MM.1S (cell line): ENCODE measurements around the gene LRRC27.

Source experiments
- DNase-seq: peaks from one replicate; pipeline ENCODE4 v3.0.0-alpha.2; 2015
- H2AFZ ChIP-seq: fragments of 300-600 bp; sonication (generic); 2 replicates; pipeline ENCODE4 v1.6.0; 2016; ENCODE audit warnings: antibody characterized with exemption, low read length
- H3F3A ChIP-seq: fragments of 300-600 bp; sonication (generic); 2 replicates; pipeline ENCODE4 v1.6.1; 2016; ENCODE audit warnings: mild to moderate bottlenecking, antibody characterized with exemption, low read length, moderate library complexity, mixed read lengths; ENCODE audit not compliant: insufficient read depth
- H3K27ac ChIP-seq: fragments of 300-600 bp; sonication (generic); 2 replicates; pipeline ENCODE4 v1.5.1; 2016; ENCODE audit warnings: mild to moderate bottlenecking, low read length
- H3K27me3 ChIP-seq: fragments of 300-600 bp; sonication (generic); replicated peaks from 2 replicates; pipeline ENCODE4 v1.6.0; 2016; ENCODE audit warnings: low read length; ENCODE audit not compliant: insufficient read depth
- H3K36me3 ChIP-seq: fragments of 300-600 bp; sonication (generic); replicated peaks from 2 replicates; pipeline ENCODE4 v1.6.1; 2016; ENCODE audit warnings: mild to moderate bottlenecking, low read length, mixed read lengths; ENCODE audit not compliant: insufficient read depth
- H3K4me1 ChIP-seq: fragments of 300-600 bp; sonication (generic); 2 replicates; pipeline ENCODE4 v1.6.1; 2016; ENCODE audit warnings: low read length, mixed read lengths
- H3K4me2 ChIP-seq: fragments of 300-600 bp; sonication (generic); 2 replicates; pipeline ENCODE4 v1.6.0; 2016; ENCODE audit warnings: low read depth, low read length
- H3K4me3 ChIP-seq: fragments of 300-600 bp; sonication (generic); 2 replicates; pipeline ENCODE4 v1.5.1; 2016; ENCODE audit warnings: low read length, mixed read lengths
- H3K79me2 ChIP-seq: fragments of 300-600 bp; sonication (generic); 2 replicates; pipeline ENCODE4 v1.6.1; 2016; ENCODE audit warnings: mixed run types, low read length, mixed read lengths
- H3K9ac ChIP-seq: fragments of 300-600 bp; sonication (generic); 2 replicates; pipeline ENCODE4 v1.6.1; 2016; ENCODE audit warnings: low read length, mixed read lengths
- H3K9me2 ChIP-seq: fragments of 300-600 bp; sonication (generic); replicated peaks from 2 replicates; pipeline ENCODE4 v1.6.1; 2016; ENCODE audit warnings: mild to moderate bottlenecking, low read length, mixed read lengths; ENCODE audit not compliant: insufficient read depth
- H3K9me3 ChIP-seq: fragments of 300-600 bp; sonication (generic); replicated peaks from 2 replicates; pipeline ENCODE4 v1.6.1; 2016; ENCODE audit warnings: mild to moderate bottlenecking, low read length, mixed read lengths; ENCODE audit not compliant: insufficient read depth
- H4K20me1 ChIP-seq: fragments of 300-600 bp; sonication (generic); 2 replicates; pipeline ENCODE4 v1.6.1; 2016; ENCODE audit warnings: mild to moderate bottlenecking, low read length, moderate library complexity, mixed read lengths; ENCODE audit not compliant: insufficient read depth
- EZH2 ChIP-seq: fragments of 300-600 bp; sonication (generic); optimal IDR thresholded peaks from 2 replicates; pipeline ENCODE3; 2017; ENCODE audit warnings: low read depth, mild to moderate bottlenecking, antibody characterized with exemption, low read length, mixed read lengths
- EZH2phosphoT487 ChIP-seq: fragments of 300-600 bp; sonication (generic); IDR thresholded peaks from 2 replicates; pipeline ENCODE4 v1.6.1; 2018; ENCODE audit warnings: antibody characterized with exemption, low read length
- TF ChIP-seq, protein P1 (sequence below): fragments of 300-600 bp; sonication (generic); IDR thresholded peaks from 2 replicates; pipeline ENCODE4 v1.5.1; 2016; ENCODE audit warnings: antibody characterized with exemption, low read length, mixed read lengths

LRRC27 gene

DNA sequence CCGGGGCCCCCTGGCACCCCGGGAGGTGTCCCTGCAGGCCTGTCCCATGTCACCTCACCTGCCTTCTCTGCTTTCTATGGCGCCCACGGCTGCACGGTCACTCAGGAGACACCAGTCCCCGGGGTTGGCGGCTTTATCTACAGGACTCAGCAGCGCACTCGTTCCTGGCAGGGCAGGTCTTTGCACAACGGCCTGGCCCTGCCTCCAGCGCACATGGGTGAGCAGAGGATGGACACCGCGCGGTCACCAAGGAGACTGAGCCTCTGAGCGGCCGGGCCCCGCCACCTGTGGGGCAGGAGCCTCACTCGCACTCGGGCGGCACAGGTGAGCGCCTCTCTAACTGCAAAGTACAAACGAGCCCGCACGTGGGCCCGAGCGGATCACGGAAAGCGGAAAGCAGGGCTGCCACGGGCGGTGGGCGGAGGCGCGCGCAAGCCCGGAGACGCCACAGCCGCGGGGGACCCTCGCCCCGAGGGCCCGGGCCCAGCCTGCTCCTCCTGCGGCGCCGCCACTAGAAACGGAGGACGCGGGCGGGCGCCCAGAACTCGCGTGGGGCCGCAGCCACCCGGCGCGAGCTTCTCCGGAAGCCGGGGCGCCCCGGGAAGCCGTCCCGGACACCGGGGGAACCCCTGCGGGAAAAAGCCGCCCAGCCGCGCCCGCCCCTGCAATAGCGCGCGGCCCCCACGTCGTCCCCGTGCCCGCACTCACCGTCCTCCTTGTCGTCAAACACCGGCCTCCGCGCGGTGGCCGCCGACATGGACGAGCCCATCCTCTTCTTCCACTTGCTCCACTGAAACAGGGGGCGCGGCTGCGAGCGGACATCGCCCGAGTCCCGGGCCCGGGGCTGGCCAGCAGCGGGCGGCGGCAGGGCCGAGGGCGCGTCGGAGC lies 24.9 kb upstream of the LRRC27 start:
- peaks cover 40% of the 10 kb centered on the region for H3K79me2 ChIP-seq
- H3K36me3 ChIP-seq, result no peaks in the 10 kb centered on the region
- H2AFZ ChIP-seq, result no peak overlapping the region
- no peaks in the 10 kb centered on the region for H3K9me2 ChIP-seq
- H3K27ac ChIP-seq, result no peak overlapping the region
- peak overlapping the region; percentile 58 for H3K4me3 ChIP-seq
- no peaks in the 10 kb centered on the region for H3K27me3 ChIP-seq
- H3K9me3 ChIP-seq, result no peaks in the 10 kb centered on the region
- TF ChIP-seq, protein P1, sequence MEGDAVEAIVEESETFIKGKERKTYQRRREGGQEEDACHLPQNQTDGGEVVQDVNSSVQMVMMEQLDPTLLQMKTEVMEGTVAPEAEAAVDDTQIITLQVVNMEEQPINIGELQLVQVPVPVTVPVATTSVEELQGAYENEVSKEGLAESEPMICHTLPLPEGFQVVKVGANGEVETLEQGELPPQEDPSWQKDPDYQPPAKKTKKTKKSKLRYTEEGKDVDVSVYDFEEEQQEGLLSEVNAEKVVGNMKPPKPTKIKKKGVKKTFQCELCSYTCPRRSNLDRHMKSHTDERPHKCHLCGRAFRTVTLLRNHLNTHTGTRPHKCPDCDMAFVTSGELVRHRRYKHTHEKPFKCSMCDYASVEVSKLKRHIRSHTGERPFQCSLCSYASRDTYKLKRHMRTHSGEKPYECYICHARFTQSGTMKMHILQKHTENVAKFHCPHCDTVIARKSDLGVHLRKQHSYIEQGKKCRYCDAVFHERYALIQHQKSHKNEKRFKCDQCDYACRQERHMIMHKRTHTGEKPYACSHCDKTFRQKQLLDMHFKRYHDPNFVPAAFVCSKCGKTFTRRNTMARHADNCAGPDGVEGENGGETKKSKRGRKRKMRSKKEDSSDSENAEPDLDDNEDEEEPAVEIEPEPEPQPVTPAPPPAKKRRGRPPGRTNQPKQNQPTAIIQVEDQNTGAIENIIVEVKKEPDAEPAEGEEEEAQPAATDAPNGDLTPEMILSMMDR, result no peak
- TF ChIP-seq EZH2phosphoT487 (no peak), EZH2 (no peak)
- DNase-seq, result no peak
- H4K20me1 ChIP-seq, result no peaks in the 10 kb centered on the region
- H3F3A ChIP-seq, result peaks cover 19% of the 10 kb centered on the region
- H3K4me2 ChIP-seq, result peak overlapping the region; percentile 50; the same call in 1 of the 2 replicates
- peak overlapping the region; percentile 29; the same call in 1 of the 2 replicates for H3K9ac ChIP-seq
- peaks cover 23% of the 10 kb centered on the region for H3K4me1 ChIP-seq

DNA sequence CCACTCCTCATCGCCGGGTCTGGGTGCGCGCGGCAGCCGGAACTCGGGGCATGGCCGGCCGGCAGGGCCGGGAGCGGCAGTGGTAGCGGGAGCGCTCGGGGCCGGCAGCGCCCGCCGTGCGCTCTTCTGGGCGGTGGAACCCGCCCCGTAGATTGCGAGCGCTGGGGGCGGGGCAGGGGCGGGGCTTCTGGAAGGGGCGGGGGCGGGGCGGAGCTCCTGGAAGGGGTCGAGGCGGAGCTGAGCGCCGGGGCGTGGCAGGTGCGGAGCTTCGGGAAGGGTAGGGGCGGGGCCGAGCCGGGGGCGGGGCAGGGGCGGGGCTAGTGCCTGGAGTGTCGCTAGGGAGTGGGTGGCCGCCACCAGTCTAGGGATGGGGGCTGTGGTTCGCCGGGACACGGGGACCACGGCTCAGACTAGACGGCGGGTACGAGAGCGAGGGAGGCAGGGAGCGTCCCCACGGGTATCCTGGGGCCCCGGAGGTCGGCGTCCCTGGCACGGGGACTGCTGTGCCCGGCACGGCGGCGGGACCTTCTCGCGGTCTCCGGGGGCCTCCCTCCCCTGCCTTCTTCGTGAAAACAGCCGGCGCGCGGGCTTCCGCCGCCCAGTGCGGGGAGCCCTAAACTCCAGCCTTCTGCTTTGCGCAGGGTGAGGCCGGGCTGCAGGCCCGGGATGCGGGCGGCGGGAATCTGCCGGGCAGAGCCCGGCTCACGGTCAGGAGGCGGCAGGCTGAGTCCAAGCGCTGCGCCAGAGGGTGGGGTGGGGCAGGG lies 24.0 kb upstream of the LRRC27 start, which contains the start of gene STK32C:
Gene STK32C (minus strand): TSS at position 128 of the 764 bp plus-strand sequence. CDS start 117 bp downstream, at position 11.
- peak; percentile 74 for DNase-seq
- Histone ChIP-seq H3F3A (peaks cover 18% of the 10 kb centered on the region), H3K4me3 (peak within 1 kb of the TSS; percentile 58), H3K9me3 (no peaks in the 10 kb centered on the region), H3K79me2 (peaks cover 31% of the 10 kb centered on the region), H3K4me2 (peak within 1 kb of the TSS; percentile 50; the same call in 1 of the 2 replicates), H3K9me2 (no peaks in the 10 kb centered on the region), H3K4me1 (peaks cover 18% of the 10 kb centered on the region), H3K27me3 (no peaks in the 10 kb centered on the region), H3K9ac (peak within 1 kb of the TSS; percentile 29; the same call in 1 of the 2 replicates), H4K20me1 (no peaks in the 10 kb centered on the region), H2AFZ (peak within 1 kb of the TSS; percentile 45; the same call in 1 of the 2 replicates), H3K36me3 (no peaks in the 10 kb centered on the region), H3K27ac (no peak within 1 kb of the TSS)
- TF ChIP-seq EZH2, result no peak
- TF ChIP-seq, protein P1, result no peak
- no peak for TF ChIP-seq EZH2phosphoT487

DNA sequence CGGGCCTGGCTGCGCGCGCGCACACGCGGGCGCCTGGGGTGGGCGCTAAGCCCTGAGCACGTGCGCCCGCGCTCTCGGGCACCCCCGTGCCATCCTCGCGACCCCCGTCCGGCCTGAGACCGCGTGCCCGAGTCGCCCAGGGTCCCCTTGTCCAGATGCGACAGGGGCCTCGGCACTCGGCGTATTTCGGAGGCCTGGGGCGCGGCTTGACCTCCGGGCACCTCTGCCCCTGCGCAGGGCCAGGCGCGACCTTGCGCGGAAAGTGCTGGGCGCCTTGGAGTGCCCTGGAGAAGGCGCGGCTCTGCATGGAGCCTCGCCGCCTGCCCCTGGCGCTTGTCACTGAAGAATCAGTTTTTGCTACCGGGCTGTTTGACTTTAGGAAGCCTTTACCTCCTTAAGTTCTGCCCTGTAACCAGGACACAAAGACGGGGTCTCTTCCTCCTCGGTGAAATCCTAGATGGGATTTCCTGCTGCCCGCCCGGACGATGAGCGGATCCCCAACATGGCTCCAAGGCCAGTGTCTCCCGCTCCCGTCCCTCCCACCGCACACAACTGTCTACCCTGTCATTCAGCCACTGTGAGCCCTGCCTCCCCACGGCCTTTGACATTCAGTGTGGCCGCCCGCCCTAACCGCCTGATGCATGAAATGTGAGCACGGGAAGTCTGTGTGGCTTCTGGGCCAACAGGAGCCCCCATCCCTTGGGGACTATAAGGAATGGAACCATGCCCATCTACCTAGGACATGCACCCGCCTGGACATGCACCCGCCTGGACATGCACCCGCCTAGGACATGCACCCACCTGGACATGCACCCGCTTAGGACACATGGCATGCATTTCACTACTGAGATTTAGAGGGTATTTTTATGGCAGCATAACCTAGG lies 23.2 kb upstream of the LRRC27 start:
- TF ChIP-seq, protein P1, result no peak
- TF ChIP-seq EZH2 (no peak), EZH2phosphoT487 (no peak)
- H3F3A ChIP-seq, result peaks cover 11% of the 10 kb centered on the region
- H3K27me3 ChIP-seq, result no peaks in the 10 kb centered on the region

More for the DNA sequence above, 23.2 kb upstream of the LRRC27 start:
- Histone ChIP-seq H3K9me2 (no peaks in the 10 kb centered on the region), H3K4me3 (peak overlapping the region; percentile 57; the same call in 1 of the 2 replicates), H3K4me2 (peak overlapping the region; percentile 45; the same call in 1 of the 2 replicates), H3K27ac (no peak overlapping the region), H3K9me3 (no peaks in the 10 kb centered on the region), H3K4me1 (peaks cover 17% of the 10 kb centered on the region; the same call in 1 of the 2 replicates), H4K20me1 (no peaks in the 10 kb centered on the region), H3K36me3 (no peaks in the 10 kb centered on the region), H2AFZ (no peak overlapping the region), H3K9ac (no peak overlapping the region), H3K79me2 (peaks cover 29% of the 10 kb centered on the region)
- no peak for DNase-seq
